A549 (cell line): Measurements from ENCODE around the gene RAD23B. TPM values are rescaled to one million over a fixed set of nuclear protein-coding genes. Genes with fewer than 3 reads are reported as not detected.
A peak's percentile ranks its signal among the peaks of the same experiment; 100 is the strongest.

Experiments
- ATAC-seq, 2 experiments: fragments of 200-7000 bp in 1 of 2; fragments of >200 bp in 1 of 2; cut with Nextera tagmentation in 1 of 2; cut with Tn5 transposase in 1 of 2; 3 replicates each; pipeline versions ENCODE4 v1.8.0 to v1.9.1; 2018 to 2020; ENCODE audit warnings: mild to moderate bottlenecking in 1 of 2, moderate library complexity in 1 of 2
- CTCF ChIA-PET: fragments of 300-600 bp; sonication (Branson Sonifier 250); formaldehyde crosslinking; extraction: SDS; loops from one replicate; lab custom pipeline; 2021; ENCODE audit warnings: antibody characterized with exemption, inconsistent platforms; lab: Yijun Ruan, JAX
- POLR2A ChIA-PET: fragments of 350-600 bp; formaldehyde crosslinking; extraction: SDS; loops from one replicate; lab custom pipeline; 2021; ENCODE audit warnings: antibody characterized with exemption, inconsistent platforms; lab: Yijun Ruan, JAX
- DNase-seq, 2 experiments: peaks; one replicate each; pipeline versions ENCODE4 v3.0.0 to v3.0.0-alpha.2; 2011 to 2016; ENCODE audit warnings: low read depth in 1 of 2, low spot score in 1 of 2
- FAIRE-seq: peaks from 2 replicates; lab custom pipeline; 2011; peaks lifted over from hg19 to GRCh38; lab: Jason Lieb, UNC
- H3K27ac ChIP-seq, 2 experiments: fragments of >200 bp; sonication (Bioruptor Twin); formaldehyde crosslinking; 3 replicates each; pipeline ENCODE4 v1.5.1; 2016 to 2017
- H3K4me1 ChIP-seq: fragments of >200 bp; sonication (Bioruptor Twin); formaldehyde crosslinking; 3 replicates; pipeline ENCODE4 v1.6.1; 2016
- H3K4me2 ChIP-seq: fragments of >200 bp; sonication (Bioruptor Twin); formaldehyde crosslinking; 3 replicates; pipeline ENCODE4 v1.6.1; 2016
- H3K4me3 ChIP-seq: fragments of >200 bp; sonication (Bioruptor Twin); formaldehyde crosslinking; 3 replicates; pipeline ENCODE4 v1.5.1; 2016
- H3K9me3 ChIP-seq: fragments of >200 bp; sonication (Bioruptor Twin); formaldehyde crosslinking; 3 replicates; pipeline ENCODE4 v1.6.1; 2016
- BCL3 ChIP-seq: fragments of >200 bp; sonication (Bioruptor Twin); formaldehyde crosslinking; IDR thresholded peaks from 3 replicates; pipeline ENCODE4 v1.6.1; 2016
- CBX2 ChIP-seq: fragments of 200-600 bp; sonication (generic); IDR thresholded peaks from 2 replicates; pipeline ENCODE4 v1.6.1; 2016; ENCODE audit warnings: low read depth, mild to moderate bottlenecking, borderline replicate concordance
- CBX8 ChIP-seq: fragments of 200-600 bp; sonication (generic); IDR thresholded peaks from 2 replicates; pipeline ENCODE4 v1.6.1; 2016
- CHD2 ChIP-seq: fragments of 150-350 bp; IDR thresholded peaks from 2 replicates; pipeline ENCODE4 v1.6.1; 2014; ENCODE audit warnings: low read length; ENCODE audit not compliant: partially characterized antibody
- CTCF ChIP-seq: fragments of >200 bp; sonication (Bioruptor Twin); formaldehyde crosslinking; IDR thresholded peaks from 3 replicates; pipeline ENCODE4 v1.5.1; 2016
- FOSB ChIP-seq: fragments of 250-450 bp; sonication (Bioruptor Pico); IDR thresholded peaks from 2 replicates; pipeline ENCODE4 v1.5.0; 2020; ENCODE audit warnings: mild to moderate bottlenecking, moderate library complexity
- FOSL2 ChIP-seq, 2 experiments: fragments of 450-650 bp in 1 of 2; fragments of >200 bp in 1 of 2; sonication (Bioruptor Twin) in 1 of 2; formaldehyde crosslinking; IDR thresholded peaks; 2 replicates each; pipeline versions ENCODE4 v1.5.0 to v1.6.1; 2016 to 2020; ENCODE audit warnings: mild to moderate bottlenecking in 1 of 2, moderate library complexity in 1 of 2
- HDAC2 ChIP-seq: fragments of 200-600 bp; sonication (generic); IDR thresholded peaks from 2 replicates; pipeline ENCODE4 v1.6.1; 2016
- HEYL ChIP-seq: fragments of 250-450 bp; sonication (Bioruptor Pico); IDR thresholded peaks from 2 replicates; pipeline ENCODE4 v1.8.0; 2021; ENCODE audit warnings: mild to moderate bottlenecking, moderate library complexity
- HOXB5 ChIP-seq: fragments of 250-450 bp; sonication (Bioruptor Pico); IDR thresholded peaks from 2 replicates; pipeline ENCODE4 v1.5.0; 2020; ENCODE audit warnings: mild to moderate bottlenecking, moderate library complexity
- KDM1A ChIP-seq: fragments of 200-600 bp; sonication (generic); IDR thresholded peaks from 2 replicates; pipeline ENCODE4 v1.6.1; 2016; ENCODE audit warnings: low read depth, mild to moderate bottlenecking
- NFE2L2 ChIP-seq: fragments of 150-350 bp; conservative IDR thresholded peaks from 2 replicates; pipeline ENCODE4 v1.6.1; 2014; ENCODE audit warnings: low read length
- NPAS2 ChIP-seq: fragments of 250-450 bp; sonication (Bioruptor Pico); IDR thresholded peaks from 2 replicates; pipeline ENCODE4 v1.8.0; 2022; ENCODE audit warnings: mild to moderate bottlenecking, moderate library complexity, borderline replicate concordance
- POLR2AphosphoS2 ChIP-seq: conservative IDR thresholded peaks from 2 replicates; pipeline ENCODE4 v1.6.1; 2012; ENCODE audit warnings: low read length, improper control_type of control experiment, inconsistent platforms
- RARB ChIP-seq: fragments of 250-450 bp; sonication (Bioruptor Pico); IDR thresholded peaks from 2 replicates; pipeline ENCODE4 v1.8.0; 2021; ENCODE audit warnings: mild to moderate bottlenecking, moderate library complexity
- SREBF2 ChIP-seq: fragments of 450-650 bp; IDR thresholded peaks from 2 replicates; pipeline ENCODE4 v1.6.1; 2014; ENCODE audit warnings: mild to moderate bottlenecking, moderate library complexity
- TFCP2L1 ChIP-seq: fragments of 250-450 bp; sonication (Bioruptor Pico); IDR thresholded peaks from 2 replicates; pipeline ENCODE4 v1.5.0; 2021; ENCODE audit warnings: mild to moderate bottlenecking
- USF2 ChIP-seq: fragments of 450-650 bp; IDR thresholded peaks from 2 replicates; pipeline ENCODE4 v1.6.1; 2014; ENCODE audit warnings: antibody characterized with exemption
- ZC3H11A ChIP-seq: fragments of 450-650 bp; IDR thresholded peaks from 2 replicates; pipeline ENCODE4 v1.6.1; 2014; ENCODE audit warnings: antibody characterized with exemption, mild to moderate bottlenecking
- ZFP36 ChIP-seq: fragments of 450-650 bp; IDR thresholded peaks from 2 replicates; pipeline ENCODE4 v1.6.1; 2014; ENCODE audit warnings: borderline replicate concordance; ENCODE audit not compliant: partially characterized antibody
- ZNF302 ChIP-seq: fragments of 250-450 bp; sonication (Bioruptor Pico); IDR thresholded peaks from 2 replicates; pipeline ENCODE4 v1.9.0; 2021; ENCODE audit warnings: inconsistent platforms, mild to moderate bottlenecking, moderate library complexity
- WGBS: methylation state at CpG from one replicate; pipeline ENCODE4 v1.1.6; 2017; ENCODE audit errors: missing lambda C conversion rate; 5-methylcytosine and 5-hydroxymethylcytosine counted together
- polyA plus RNA-seq, 4 experiments: library from polyadenylated mRNA; depleted of rRNA in 3 of 4; stranded (reverse); fragments of >200 nt; fragmentation: RNase III in 1 of 4; extraction: RNeasy Plus Mini Kit Qiagen cat#74134 plus additional on column Dnase treatment in 1 of 4; gene quantifications; 2 replicates in 3 of 4; 3 replicates in 1 of 4; pipeline ENCODE4 v1.2.3, GENCODE V29; 2011 to 2017
- TF ChIP-seq, protein P1 (sequence below): IDR thresholded peaks from 2 replicates; pipeline ENCODE4 v1.6.1; 2012; ENCODE audit warnings: low read depth, borderline replicate concordance
- TF ChIP-seq, protein P2 (sequence below): fragments of 200-600 bp; sonication (generic); IDR thresholded peaks from 2 replicates; pipeline ENCODE4 v1.6.1; 2016; ENCODE audit warnings: antibody characterized with exemption, mild to moderate bottlenecking, moderate library complexity
- TF ChIP-seq, protein P3 (sequence below): fragments of 150-350 bp; IDR thresholded peaks from 2 replicates; pipeline ENCODE4 v1.6.1; 2014; ENCODE audit warnings: low read depth, mild to moderate bottlenecking, low read length

Gene RAD23B
- polyA plus RNA-seq, 2 of the 4 experiments (the other 2 are of a cell fraction) = 136 to 195 TPM

- POLR2A ChIA-PET = no interaction called here
- CTCF ChIA-PET = interaction anchor here (0.8 to 2.8 kb wide), 6 partner anchors 9 to 102 kb away, joined by 3 to 10 read pairs (median 4); no protein-coding TSS in a partner anchor
- TF ChIP-seq CBX8 (no peak), KDM1A (no peak), FOSB (CRISPR knock-in tag) (no peak), NPAS2 (CRISPR knock-in tag) (no peak), ZC3H11A (no peak), HOXB5 (CRISPR knock-in tag) (no peak), HEYL (CRISPR knock-in tag) (no peak), FOSL2 (IDR thresholded peaks at IDR 0.05) (no peak), FOSL2 (CRISPR knock-in tag; IDR thresholded peaks at IDR 0.05) (no peak), POLR2AphosphoS2 (no peak), ZNF302 (CRISPR knock-in tag) (no peak), CHD2 (no peak), USF2 (no peak)
- TF ChIP-seq, protein P1, sequence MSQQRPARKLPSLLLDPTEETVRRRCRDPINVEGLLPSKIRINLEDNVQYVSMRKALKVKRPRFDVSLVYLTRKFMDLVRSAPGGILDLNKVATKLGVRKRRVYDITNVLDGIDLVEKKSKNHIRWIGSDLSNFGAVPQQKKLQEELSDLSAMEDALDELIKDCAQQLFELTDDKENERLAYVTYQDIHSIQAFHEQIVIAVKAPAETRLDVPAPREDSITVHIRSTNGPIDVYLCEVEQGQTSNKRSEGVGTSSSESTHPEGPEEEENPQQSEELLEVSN = no peak
- TF ChIP-seq, protein P2, sequence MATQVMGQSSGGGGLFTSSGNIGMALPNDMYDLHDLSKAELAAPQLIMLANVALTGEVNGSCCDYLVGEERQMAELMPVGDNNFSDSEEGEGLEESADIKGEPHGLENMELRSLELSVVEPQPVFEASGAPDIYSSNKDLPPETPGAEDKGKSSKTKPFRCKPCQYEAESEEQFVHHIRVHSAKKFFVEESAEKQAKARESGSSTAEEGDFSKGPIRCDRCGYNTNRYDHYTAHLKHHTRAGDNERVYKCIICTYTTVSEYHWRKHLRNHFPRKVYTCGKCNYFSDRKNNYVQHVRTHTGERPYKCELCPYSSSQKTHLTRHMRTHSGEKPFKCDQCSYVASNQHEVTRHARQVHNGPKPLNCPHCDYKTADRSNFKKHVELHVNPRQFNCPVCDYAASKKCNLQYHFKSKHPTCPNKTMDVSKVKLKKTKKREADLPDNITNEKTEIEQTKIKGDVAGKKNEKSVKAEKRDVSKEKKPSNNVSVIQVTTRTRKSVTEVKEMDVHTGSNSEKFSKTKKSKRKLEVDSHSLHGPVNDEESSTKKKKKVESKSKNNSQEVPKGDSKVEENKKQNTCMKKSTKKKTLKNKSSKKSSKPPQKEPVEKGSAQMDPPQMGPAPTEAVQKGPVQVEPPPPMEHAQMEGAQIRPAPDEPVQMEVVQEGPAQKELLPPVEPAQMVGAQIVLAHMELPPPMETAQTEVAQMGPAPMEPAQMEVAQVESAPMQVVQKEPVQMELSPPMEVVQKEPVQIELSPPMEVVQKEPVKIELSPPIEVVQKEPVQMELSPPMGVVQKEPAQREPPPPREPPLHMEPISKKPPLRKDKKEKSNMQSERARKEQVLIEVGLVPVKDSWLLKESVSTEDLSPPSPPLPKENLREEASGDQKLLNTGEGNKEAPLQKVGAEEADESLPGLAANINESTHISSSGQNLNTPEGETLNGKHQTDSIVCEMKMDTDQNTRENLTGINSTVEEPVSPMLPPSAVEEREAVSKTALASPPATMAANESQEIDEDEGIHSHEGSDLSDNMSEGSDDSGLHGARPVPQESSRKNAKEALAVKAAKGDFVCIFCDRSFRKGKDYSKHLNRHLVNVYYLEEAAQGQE = no peak
- TF ChIP-seq, protein P3, sequence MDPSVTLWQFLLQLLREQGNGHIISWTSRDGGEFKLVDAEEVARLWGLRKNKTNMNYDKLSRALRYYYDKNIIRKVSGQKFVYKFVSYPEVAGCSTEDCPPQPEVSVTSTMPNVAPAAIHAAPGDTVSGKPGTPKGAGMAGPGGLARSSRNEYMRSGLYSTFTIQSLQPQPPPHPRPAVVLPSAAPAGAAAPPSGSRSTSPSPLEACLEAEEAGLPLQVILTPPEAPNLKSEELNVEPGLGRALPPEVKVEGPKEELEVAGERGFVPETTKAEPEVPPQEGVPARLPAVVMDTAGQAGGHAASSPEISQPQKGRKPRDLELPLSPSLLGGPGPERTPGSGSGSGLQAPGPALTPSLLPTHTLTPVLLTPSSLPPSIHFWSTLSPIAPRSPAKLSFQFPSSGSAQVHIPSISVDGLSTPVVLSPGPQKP = no peak
- FAIRE-seq = no peak
- Histone ChIP-seq H3K4me1 (peaks cover 6% of the 10 kb centered on the region; the same call in 1 of the 3 replicates), H3K4me3 (no peak overlapping the region), H3K9me3 (no peaks in the 10 kb centered on the region), H3K27ac (no peak overlapping the region; a peak in 1 of 6 replicates), H3K4me2 (peak overlapping the region; percentile 37; the same call in 2 of the 3 replicates)
- no peak for DNase-seq
- ATAC-seq = peak; percentile 39 to 67; a peak in 4 of 6 replicates
- 27% methylated on average over 4 of the region's 4 CpGs for WGBS
Observed at GRCh38 chr9:107260437-107261081, 22.5 kb upstream of the RAD23B start.

DNA sequence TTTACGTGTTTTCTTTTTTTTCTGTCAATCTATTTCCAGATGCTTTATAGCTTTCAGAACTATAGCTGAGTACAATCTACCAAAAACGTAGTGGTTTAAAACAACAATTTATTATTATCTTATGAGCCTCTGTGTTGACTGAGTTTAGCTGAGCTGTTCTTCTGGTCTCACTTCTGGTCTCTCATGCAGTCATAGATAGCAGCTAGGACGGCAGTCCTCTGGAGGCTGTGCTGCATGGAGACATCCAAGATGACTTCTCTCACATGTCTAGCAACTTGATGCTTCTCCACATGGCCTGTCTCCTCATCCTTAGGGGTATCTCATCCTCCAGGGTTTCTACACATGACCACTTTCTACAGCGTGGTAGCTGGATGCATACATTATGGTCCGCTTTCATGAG lies 22.0 kb upstream of the RAD23B start:
- FAIRE-seq (no peak), ATAC-seq (peak; percentile 47 to 61; a peak in 3 of 6 replicates)
- CTCF ChIA-PET = interaction anchor here (0.8 to 2.8 kb wide), 6 partner anchors 9 to 103 kb away, joined by 3 to 10 read pairs (median 4); no protein-coding TSS in a partner anchor
- TF ChIP-seq CBX8 (no peak), BCL3 (no peak), TFCP2L1 (CRISPR knock-in tag) (no peak), CTCF (no peak), NPAS2 (CRISPR knock-in tag) (no peak), SREBF2 (no peak), CBX2 (no peak), HDAC2 (no peak), NFE2L2 (no peak), RARB (CRISPR knock-in tag) (no peak), ZFP36 (no peak), USF2 (no peak)
- TF ChIP-seq, protein P1 = no peak

More for the DNA sequence above, 22.0 kb upstream of the RAD23B start:
- Histone ChIP-seq H3K9me3 (no peaks in the 10 kb centered on the region), H3K4me1 (peaks cover 6% of the 10 kb centered on the region; the same call in 1 of the 3 replicates), H3K4me3 (no peak overlapping the region), H3K27ac (no peak overlapping the region), H3K4me2 (no peak overlapping the region)
- POLR2A ChIA-PET = no interaction called here
- 77% methylated on average over 5 of the region's 5 CpGs for WGBS
- no peak for DNase-seq
